ENCODE data around the gene RABL2A.
"Not testable (repeated sequence)": the region's sequence is repeated elsewhere in the genome, so short reads cannot be mapped to it uniquely, and the experiment has no call there.

RABL2A gene

GRCh38 chr2:113690871-113691270 is 63.8 kb downstream of the RABL2A start:
- DNase-seq: not testable (repeated sequence)
